Measurements from ENCODE around the gene TRIM9.

TRIM9 gene

GRCh38 chr14:50935126-50936015 lies 159.5 kb downstream of the TRIM9 start:
- DNase-seq (ENCODE audit: low read depth in 2 of 2) = no peak

GRCh38 chr14:50932592-50933495 lies 162.1 kb downstream of the TRIM9 start:
- DNase-seq (ENCODE audit: low read depth in 2 of 2) = no peak

- DNase-seq (ENCODE audit: low read depth in 2 of 2) = no peak
These were observed 162.7 kb downstream of the TRIM9 start for GRCh38 chr14:50932156-50932555.

- DNase-seq (ENCODE audit: low read depth in 2 of 2) = no peak
These were observed 163.3 kb downstream of the TRIM9 start for GRCh38 chr14:50931559-50931958.

- DNase-seq (ENCODE audit: low read depth in 2 of 2) = no peak
These were observed 165.4 kb downstream of the TRIM9 start for GRCh38 chr14:50929506-50929905.

- DNase-seq (ENCODE audit: low read depth in 2 of 2) = no peak
These were observed 166.8 kb downstream of the TRIM9 start for GRCh38 chr14:50928002-50928635.

DNA sequence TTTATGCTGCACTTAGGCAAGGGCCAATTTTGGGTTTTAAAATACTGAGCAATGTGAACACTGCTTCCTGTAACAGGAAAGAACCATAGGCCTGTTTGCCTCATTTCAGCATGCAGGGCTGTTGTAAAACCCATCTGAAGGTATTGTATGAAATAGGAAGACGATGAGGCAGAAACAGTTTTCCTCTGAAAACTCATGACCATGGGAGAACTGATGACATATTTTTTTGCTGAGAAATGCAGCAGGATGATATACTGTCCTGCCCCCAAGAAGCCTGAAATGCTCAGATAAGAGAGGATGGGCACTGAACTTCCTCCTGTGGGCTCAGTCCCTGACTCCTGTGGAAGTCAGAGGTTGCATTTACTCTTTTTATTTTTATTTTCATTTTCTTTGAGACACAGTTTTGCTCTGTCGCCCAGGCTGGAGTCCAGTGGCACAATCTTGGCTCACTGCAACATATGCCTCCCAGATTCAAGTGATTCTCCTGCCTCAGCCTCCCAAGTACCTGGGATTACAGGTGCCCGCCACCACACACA lies 168.0 kb downstream of the TRIM9 start:
- DNase-seq (ENCODE audit: low read depth in 2 of 2) = no peak

All from stimulated activated CD8-positive, alpha-beta memory T cell treated with anti-CD3 and anti-CD28 coated beads, Interleukin-7, amount 100 ng/mL, for 4 hours (primary cell).